GM23248 (cell line): ENCODE results near the gene RBBP5. TPM values are rescaled to one million over a fixed set of nuclear protein-coding genes. Genes with fewer than 3 reads are reported as not detected.

Experiments used
- DNase-seq: peaks from one replicate; pipeline ENCODE4 v3.0.0-alpha.2; 2015
- H2AFZ ChIP-seq: fragments of 200-600 bp; sonication (generic); 2 replicates; pipeline ENCODE4 v1.6.1; 2016; ENCODE audit warnings: antibody characterized with exemption
- H3F3A ChIP-seq: fragments of 200-600 bp; sonication (generic); 2 replicates; pipeline ENCODE4 v1.6.1; 2016; ENCODE audit warnings: mild to moderate bottlenecking, antibody characterized with exemption, mixed run types; ENCODE audit not compliant: insufficient read depth
- H3K27ac ChIP-seq: fragments of 200-600 bp; sonication (generic); 2 replicates; pipeline ENCODE4 v1.5.1; 2016; ENCODE audit warnings: mild to moderate bottlenecking
- H3K27me3 ChIP-seq: fragments of 200-600 bp; sonication (generic); replicated peaks from 2 replicates; pipeline ENCODE4 v1.6.1; 2016; ENCODE audit warnings: mild to moderate bottlenecking; ENCODE audit not compliant: insufficient read depth
- H3K36me3 ChIP-seq: fragments of 200-600 bp; sonication (generic); 2 replicates; pipeline ENCODE4 v1.6.1; 2016; ENCODE audit warnings: low read depth, mild to moderate bottlenecking
- H3K4me1 ChIP-seq: fragments of 200-600 bp; sonication (generic); 2 replicates; pipeline ENCODE4 v1.6.1; 2016; ENCODE audit warnings: mild to moderate bottlenecking; ENCODE audit not compliant: insufficient read depth
- H3K4me2 ChIP-seq: fragments of 200-600 bp; sonication (generic); one replicate; pipeline ENCODE4 v1.6.1; 2016; ENCODE audit warnings: mild to moderate bottlenecking; ENCODE audit not compliant: unreplicated experiment
- H3K4me3 ChIP-seq: fragments of 200-600 bp; sonication (generic); 2 replicates; pipeline ENCODE4 v1.5.1; 2016; ENCODE audit warnings: mild to moderate bottlenecking
- H3K79me2 ChIP-seq: fragments of 200-600 bp; sonication (generic); 2 replicates; pipeline ENCODE4 v1.6.1; 2016; ENCODE audit warnings: mild to moderate bottlenecking; ENCODE audit not compliant: insufficient read depth
- H3K9ac ChIP-seq: fragments of 200-600 bp; sonication (generic); 2 replicates; pipeline ENCODE4 v1.6.1; 2016; ENCODE audit warnings: mild to moderate bottlenecking
- H3K9me2 ChIP-seq: fragments of 200-600 bp; sonication (generic); 2 replicates; pipeline ENCODE4 v1.6.1; 2016; ENCODE audit warnings: mixed run types, mild to moderate bottlenecking, moderate library complexity; ENCODE audit not compliant: insufficient read depth
- H3K9me3 ChIP-seq: fragments of 200-600 bp; sonication (generic); one replicate; pipeline ENCODE4 v1.6.1; 2017; ENCODE audit warnings: low read depth
- H4K20me1 ChIP-seq: fragments of 200-600 bp; sonication (generic); 2 replicates; pipeline ENCODE4 v1.6.0; 2016; ENCODE audit not compliant: insufficient read depth
- EZH2 ChIP-seq: fragments of 200-600 bp; sonication (generic); IDR thresholded peaks from 2 replicates; pipeline ENCODE4 v1.6.1; 2018; ENCODE audit warnings: antibody characterized with exemption, mild to moderate bottlenecking; ENCODE audit not compliant: insufficient read depth, poor library complexity, severe bottlenecking
- EZH2phosphoT487 ChIP-seq: fragments of 200-600 bp; sonication (generic); IDR thresholded peaks from 2 replicates; pipeline ENCODE4 v1.6.1; 2018; ENCODE audit warnings: antibody characterized with exemption, moderate library complexity, mild to moderate bottlenecking, low read depth; ENCODE audit not compliant: insufficient read depth
- WGBS, 2 experiments: methylation state at CpG; one replicate each; pipeline ENCODE4 v1.1.6; 2015 to 2017; ENCODE audit warnings: low lambda C conversion rate in 2 of 2, low coverage in 1 of 2; ENCODE audit errors: missing lambda C conversion rate in 2 of 2; 5-methylcytosine and 5-hydroxymethylcytosine counted together
- in situ Hi-C: fragments of 300-500 bp; cut with MboI; formaldehyde crosslinking; loops from 2 replicates; pipeline ENCODE4 v1.15.0; 2020
- polyA plus RNA-seq: library from polyadenylated mRNA; unstranded; fragments of >200 nt; fragmentation: Nextera tagmentation; extraction: Ambion mirVana; gene quantifications from 2 replicates; pipeline ENCODE4 v1.2.1, GENCODE V29; 2016
- total RNA-seq: library from RNA; depleted of rRNA; stranded (reverse); fragments of >200 nt; shearing (Covaris generic); gene quantifications from 2 replicates; pipeline ENCODE4 v1.2.3, GENCODE V29; 2014

The RBBP5 gene
- total and polyA plus RNA-seq, 2 experiments from 2014 or later: 13.6 to 14.3 TPM

- H3F3A ChIP-seq: no peaks in the 10 kb centered on the region
- H3K4me1 ChIP-seq: no peaks in the 10 kb centered on the region
- no peak overlapping the region for H3K4me2 ChIP-seq
- H3K4me3 ChIP-seq: no peak overlapping the region
- no peak overlapping the region for H3K27ac ChIP-seq
- H3K9ac ChIP-seq: no peak overlapping the region
- H3K9me3 ChIP-seq: no peaks in the 10 kb centered on the region
- in situ Hi-C loops: no loop called here
- no peaks in the 10 kb centered on the region for H3K9me2 ChIP-seq
- no peak overlapping the region for H2AFZ ChIP-seq
- H4K20me1 ChIP-seq: no peaks in the 10 kb centered on the region
- no peaks in the 10 kb centered on the region for H3K36me3 ChIP-seq
- H3K79me2 ChIP-seq: no peaks in the 10 kb centered on the region
- 45% methylated on average over 7 of the region's 7 CpGs for WGBS, 2 experiments
- no peak for TF ChIP-seq EZH2
- TF ChIP-seq EZH2phosphoT487: no peak
- no peak for DNase-seq
- no peaks in the 10 kb centered on the region for H3K27me3 ChIP-seq
These were observed 46.1 kb downstream of the RBBP5 start for GRCh38 chr1:205075642-205076155.

- H3K4me3 ChIP-seq: no peak overlapping the region
- no peaks in the 10 kb centered on the region for H3F3A ChIP-seq
- TF ChIP-seq EZH2: no peak
- no peak for TF ChIP-seq EZH2phosphoT487
- in situ Hi-C loops: no loop called here
- no peak overlapping the region for H3K9ac ChIP-seq
- H3K36me3 ChIP-seq: no peaks in the 10 kb centered on the region
- no peak for DNase-seq
- no peaks in the 10 kb centered on the region for H4K20me1 ChIP-seq
- no peaks in the 10 kb centered on the region for H3K4me1 ChIP-seq
- H2AFZ ChIP-seq: no peak overlapping the region
- WGBS, 2 experiments: 80 to 94% methylated on average over 6 to 7 of the region's 7 CpGs
- no peaks in the 10 kb centered on the region for H3K27me3 ChIP-seq
- H3K4me2 ChIP-seq: no peak overlapping the region
- H3K9me3 ChIP-seq: no peaks in the 10 kb centered on the region
- H3K9me2 ChIP-seq: no peaks in the 10 kb centered on the region
- H3K79me2 ChIP-seq: no peaks in the 10 kb centered on the region
- no peak overlapping the region for H3K27ac ChIP-seq
These were observed 47.3 kb downstream of the RBBP5 start for GRCh38 chr1:205074513-205074912.

- H2AFZ ChIP-seq: no peak overlapping the region
- no peaks in the 10 kb centered on the region for H3K4me1 ChIP-seq
- in situ Hi-C loops: no loop called here
- H3K36me3 ChIP-seq: no peaks in the 10 kb centered on the region
- no peaks in the 10 kb centered on the region for H3K79me2 ChIP-seq
- no peaks in the 10 kb centered on the region for H3F3A ChIP-seq
- 86 to 92% methylated on average over 11 of the region's 11 CpGs for WGBS, 2 experiments
- no peaks in the 10 kb centered on the region for H4K20me1 ChIP-seq
- no peak overlapping the region for H3K27ac ChIP-seq
- no peak overlapping the region for H3K4me3 ChIP-seq
- DNase-seq: no peak
- no peaks in the 10 kb centered on the region for H3K27me3 ChIP-seq
- TF ChIP-seq EZH2phosphoT487: no peak
- TF ChIP-seq EZH2: no peak
- H3K9me3 ChIP-seq: no peaks in the 10 kb centered on the region
- no peak overlapping the region for H3K9ac ChIP-seq
- H3K4me2 ChIP-seq: no peak overlapping the region
- no peaks in the 10 kb centered on the region for H3K9me2 ChIP-seq
These were observed 47.7 kb downstream of the RBBP5 start for GRCh38 chr1:205074084-205074483.

GRCh38 chr1:205073511-205073910 lies 48.3 kb downstream of the RBBP5 start:
- no peak overlapping the region for H3K27ac ChIP-seq

GRCh38 chr1:205072881-205073280 lies 48.9 kb downstream of the RBBP5 start:
- 73 to 75% methylated on average over 8 of the region's 8 CpGs for WGBS, 2 experiments
- TF ChIP-seq EZH2phosphoT487 (no peak), EZH2 (no peak)
- Histone ChIP-seq H3K4me2 (no peak overlapping the region), H3K27me3 (no peaks in the 10 kb centered on the region), H3K79me2 (no peaks in the 10 kb centered on the region), H2AFZ (no peak overlapping the region), H3K27ac (no peak overlapping the region), H3K9me2 (no peaks in the 10 kb centered on the region), H3K4me3 (no peak overlapping the region), H4K20me1 (no peaks in the 10 kb centered on the region), H3K9me3 (no peaks in the 10 kb centered on the region), H3F3A (no peaks in the 10 kb centered on the region), H3K4me1 (peaks cover 5% of the 10 kb centered on the region; the same call in 1 of the 2 replicates), H3K9ac (no peak overlapping the region), H3K36me3 (no peaks in the 10 kb centered on the region)
- in situ Hi-C loops: no loop called here
- no peak for DNase-seq

More at GRCh38 chr1:205073511-205073910, 48.3 kb downstream of the RBBP5 start:
- no peaks in the 10 kb centered on the region for H3K27me3 ChIP-seq
- no peak overlapping the region for H3K4me2 ChIP-seq
- H4K20me1 ChIP-seq: no peaks in the 10 kb centered on the region
- no peaks in the 10 kb centered on the region for H3F3A ChIP-seq
- H3K9me3 ChIP-seq: no peaks in the 10 kb centered on the region
- H3K9me2 ChIP-seq: no peaks in the 10 kb centered on the region
- H3K79me2 ChIP-seq: no peaks in the 10 kb centered on the region
- in situ Hi-C loops: no loop called here
- TF ChIP-seq EZH2: no peak
- no peak for TF ChIP-seq EZH2phosphoT487
- no peaks in the 10 kb centered on the region for H3K36me3 ChIP-seq
- no peak overlapping the region for H2AFZ ChIP-seq
- H3K4me1 ChIP-seq: peaks cover 5% of the 10 kb centered on the region; the same call in 1 of the 2 replicates
- WGBS, 2 experiments: 62 to 66% methylated on average over 12 of the region's 12 CpGs
- no peak overlapping the region for H3K4me3 ChIP-seq
- no peak overlapping the region for H3K9ac ChIP-seq
- peak; percentile 42 for DNase-seq
